Activated CD8-positive, alpha-beta memory T cell treated with anti-CD3 and anti-CD28 coated beads, Interleukin-2, amount 50 U/mL, for 1 hour (primary cell): ENCODE measurements around the gene HADHA.

ENCODE experiments used
- DNase-seq: peaks from one replicate; pipeline ENCODE4 v3.0.0-alpha.2; 2020; ENCODE audit errors: extremely low read depth

Gene HADHA

GRCh38 chr2:26245231-26245732 lies 850 bp upstream of the HADHA start:
- no peak for DNase-seq

- DNase-seq: no peak
Measured at GRCh38 chr2:26243470-26244308, 743 bp downstream of the HADHA start.

GRCh38 chr2:26241928-26242436 lies 2.5 kb downstream of the HADHA start:
- no peak for DNase-seq

GRCh38 chr2:26238311-26238958 lies 6.0 kb downstream of the HADHA start:
- DNase-seq: no peak

GRCh38 chr2:26237868-26238267 lies 6.6 kb downstream of the HADHA start:
- DNase-seq: no peak

- DNase-seq: no peak
Measured at GRCh38 chr2:26235089-26235488, 9.3 kb downstream of the HADHA start.

- no peak for DNase-seq
Measured at GRCh38 chr2:26230806-26231205, 13.6 kb downstream of the HADHA start.

GRCh38 chr2:26229595-26229994 lies 14.8 kb downstream of the HADHA start:
- DNase-seq: no peak

GRCh38 chr2:26224095-26224494 lies 20.3 kb downstream of the HADHA start:
- no peak for DNase-seq

- DNase-seq: no peak
Measured at GRCh38 chr2:26223018-26223417, 21.4 kb downstream of the HADHA start.

GRCh38 chr2:26217720-26218119 lies 26.7 kb downstream of the HADHA start:
- DNase-seq: no peak

- DNase-seq: no peak
Measured at GRCh38 chr2:26216587-26216986, 27.8 kb downstream of the HADHA start.

GRCh38 chr2:26215833-26216232 lies 28.6 kb downstream of the HADHA start:
- DNase-seq: no peak

GRCh38 chr2:26214759-26215158 lies 29.7 kb downstream of the HADHA start:
- DNase-seq: no peak

GRCh38 chr2:26212011-26212410 lies 32.4 kb downstream of the HADHA start:
- DNase-seq: no peak

- DNase-seq: no peak
Measured at GRCh38 chr2:26203906-26204305, 40.5 kb downstream of the HADHA start.

GRCh38 chr2:26202981-26203490 lies 41.4 kb downstream of the HADHA start:
- DNase-seq: no peak

GRCh38 chr2:26197516-26197915 lies 46.9 kb downstream of the HADHA start:
- DNase-seq: no peak

GRCh38 chr2:26196683-26197418 lies 47.6 kb downstream of the HADHA start:
- DNase-seq: no peak

- no peak for DNase-seq
Measured at GRCh38 chr2:26195040-26195984, 49.1 kb downstream of the HADHA start.
